VCaP (cell line): ENCODE measurements around the gene CMTM4.
"Not testable (repeated sequence)": the region's sequence is repeated elsewhere in the genome, so short reads cannot be mapped to it uniquely, and the experiment has no call there.

ENCODE experiments used
- H3K27ac ChIP-seq: fragments of 450-650 bp; 2 replicates; pipeline ENCODE4 v1.5.1; 2017
- TF ChIP-seq, protein P1 (sequence below): fragments of 450-650 bp; conservative IDR thresholded peaks from 2 replicates; pipeline ENCODE4 v1.5.1; 2017; ENCODE audit warnings: mild to moderate bottlenecking, moderate library complexity

The CMTM4 gene

DNA sequence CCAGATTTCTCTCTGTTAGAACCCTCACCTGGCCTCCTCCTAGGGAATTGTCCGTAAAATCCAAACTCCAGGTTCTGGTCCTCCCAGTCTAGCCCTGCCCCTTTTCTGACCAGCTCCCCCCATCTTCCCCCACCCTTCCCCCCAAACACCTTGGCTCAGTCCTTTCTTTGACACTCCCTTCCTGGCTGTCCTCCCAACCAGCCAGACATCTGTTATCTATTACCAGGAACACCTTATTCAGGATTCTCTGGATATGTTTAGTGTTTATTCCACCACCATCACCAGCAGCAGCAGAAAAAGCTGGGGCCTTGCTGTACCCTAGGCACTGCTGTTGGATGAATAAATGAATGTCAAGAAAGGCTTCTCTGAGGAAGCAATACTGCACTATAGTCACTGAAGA is 96.1 kb downstream of the CMTM4 start:
- no peak overlapping the region for H3K27ac ChIP-seq
- TF ChIP-seq, protein P1, sequence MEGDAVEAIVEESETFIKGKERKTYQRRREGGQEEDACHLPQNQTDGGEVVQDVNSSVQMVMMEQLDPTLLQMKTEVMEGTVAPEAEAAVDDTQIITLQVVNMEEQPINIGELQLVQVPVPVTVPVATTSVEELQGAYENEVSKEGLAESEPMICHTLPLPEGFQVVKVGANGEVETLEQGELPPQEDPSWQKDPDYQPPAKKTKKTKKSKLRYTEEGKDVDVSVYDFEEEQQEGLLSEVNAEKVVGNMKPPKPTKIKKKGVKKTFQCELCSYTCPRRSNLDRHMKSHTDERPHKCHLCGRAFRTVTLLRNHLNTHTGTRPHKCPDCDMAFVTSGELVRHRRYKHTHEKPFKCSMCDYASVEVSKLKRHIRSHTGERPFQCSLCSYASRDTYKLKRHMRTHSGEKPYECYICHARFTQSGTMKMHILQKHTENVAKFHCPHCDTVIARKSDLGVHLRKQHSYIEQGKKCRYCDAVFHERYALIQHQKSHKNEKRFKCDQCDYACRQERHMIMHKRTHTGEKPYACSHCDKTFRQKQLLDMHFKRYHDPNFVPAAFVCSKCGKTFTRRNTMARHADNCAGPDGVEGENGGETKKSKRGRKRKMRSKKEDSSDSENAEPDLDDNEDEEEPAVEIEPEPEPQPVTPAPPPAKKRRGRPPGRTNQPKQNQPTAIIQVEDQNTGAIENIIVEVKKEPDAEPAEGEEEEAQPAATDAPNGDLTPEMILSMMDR, result no peak

DNA sequence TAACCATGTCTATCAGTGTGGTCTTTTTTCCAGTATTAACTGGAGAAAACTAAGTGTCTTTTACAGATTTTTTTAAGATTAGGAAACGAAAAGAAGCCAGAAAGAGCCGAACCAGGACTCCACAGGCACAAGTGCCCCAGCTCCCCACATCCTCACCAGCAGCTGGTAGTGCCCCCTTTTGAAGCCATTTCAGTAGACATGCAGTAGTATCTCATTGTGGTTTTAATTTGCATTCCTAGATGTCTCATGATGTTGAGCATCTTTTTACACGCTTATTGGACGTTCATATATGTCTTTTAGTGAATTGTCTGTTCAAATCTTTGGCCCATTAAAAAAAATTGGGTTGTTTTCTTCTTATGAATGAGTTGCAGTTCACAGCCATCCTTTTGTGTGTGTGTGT is 96.8 kb downstream of the CMTM4 start:
- no peak overlapping the region for H3K27ac ChIP-seq
- TF ChIP-seq, protein P1, result no peak

DNA sequence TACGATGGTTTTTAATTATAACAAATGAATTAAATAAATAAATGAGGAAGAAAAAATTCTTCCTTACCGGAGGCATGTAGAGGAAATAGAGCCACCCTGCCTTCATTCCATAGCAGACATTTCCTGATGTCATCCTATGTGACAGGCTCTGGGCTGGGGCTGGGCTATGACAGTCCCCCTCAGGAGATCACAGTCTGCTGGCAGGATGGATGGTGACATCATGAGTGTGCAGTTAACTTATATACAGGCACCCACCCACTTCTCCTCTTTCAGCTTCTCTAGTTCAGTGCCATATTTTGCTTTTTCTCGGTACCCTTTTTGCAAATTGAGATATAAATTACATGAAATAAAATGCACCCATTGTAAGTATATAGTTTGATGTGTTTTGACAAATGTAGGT is 98.4 kb downstream of the CMTM4 start:
- TF ChIP-seq, protein P1, result no peak
- H3K27ac ChIP-seq, result no peak overlapping the region

DNA sequence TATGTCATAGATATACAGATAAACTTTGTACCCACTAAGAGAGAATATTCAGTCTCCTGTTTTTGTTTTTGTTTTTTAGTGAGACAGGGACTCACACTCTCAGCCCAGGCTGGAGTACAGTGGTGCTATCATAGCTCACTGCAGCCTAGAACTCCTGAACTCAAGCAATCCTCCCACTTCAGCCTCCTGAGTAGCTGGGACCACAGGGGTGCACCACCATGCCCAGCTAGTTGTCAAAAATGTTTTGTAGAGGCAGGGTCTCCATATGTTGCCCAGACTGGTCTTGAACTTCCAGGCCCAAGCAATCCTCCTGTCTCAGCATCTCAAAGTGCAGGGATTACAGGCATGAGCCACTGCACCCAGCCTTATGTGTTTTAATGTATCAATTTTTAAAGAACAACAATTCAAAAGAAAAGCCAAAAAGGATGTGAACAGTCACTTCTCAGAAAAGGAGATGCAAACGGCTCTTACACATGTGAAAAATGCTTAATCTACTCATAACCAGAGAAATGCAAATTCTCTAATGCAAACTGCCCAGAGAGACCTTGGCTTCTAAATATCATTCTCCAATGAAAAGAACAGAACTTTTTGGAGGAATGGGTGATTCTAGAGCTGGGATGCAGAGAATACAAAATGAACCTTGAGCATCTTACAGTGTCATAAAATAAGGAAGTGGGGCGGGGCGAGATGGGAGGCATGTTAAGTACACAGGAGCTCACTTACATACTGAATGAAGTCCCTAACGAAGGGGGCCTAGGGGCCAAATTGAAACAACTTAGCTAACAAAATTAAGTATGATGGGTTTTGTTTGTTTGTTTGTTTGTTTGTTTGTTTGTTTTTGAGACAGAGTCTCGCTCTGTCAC is 99.3 kb downstream of the CMTM4 start:
- no peak overlapping the region for H3K27ac ChIP-seq
- TF ChIP-seq, protein P1, result no peak

DNA sequence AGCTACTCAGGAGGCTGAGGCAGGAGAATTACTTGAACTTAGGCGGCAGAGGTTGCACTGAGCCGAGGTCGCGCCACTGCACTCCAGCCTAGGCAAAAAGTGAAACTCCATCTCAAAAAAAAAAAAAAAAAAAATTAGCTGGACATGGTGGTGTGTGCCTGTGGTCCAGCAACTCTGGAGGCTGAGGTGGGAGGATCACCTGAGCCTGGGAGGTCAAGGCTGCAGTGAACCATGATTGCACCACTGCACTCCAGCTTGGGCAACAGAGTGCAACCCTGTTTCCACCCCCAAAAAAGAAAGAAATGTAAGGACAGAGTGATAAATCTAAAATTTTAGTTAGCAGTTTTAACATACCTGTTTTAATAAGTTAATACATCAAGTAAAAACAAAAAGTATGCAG is 100.0 kb downstream of the CMTM4 start:
- H3K27ac ChIP-seq, result not testable (repeated sequence)

DNA sequence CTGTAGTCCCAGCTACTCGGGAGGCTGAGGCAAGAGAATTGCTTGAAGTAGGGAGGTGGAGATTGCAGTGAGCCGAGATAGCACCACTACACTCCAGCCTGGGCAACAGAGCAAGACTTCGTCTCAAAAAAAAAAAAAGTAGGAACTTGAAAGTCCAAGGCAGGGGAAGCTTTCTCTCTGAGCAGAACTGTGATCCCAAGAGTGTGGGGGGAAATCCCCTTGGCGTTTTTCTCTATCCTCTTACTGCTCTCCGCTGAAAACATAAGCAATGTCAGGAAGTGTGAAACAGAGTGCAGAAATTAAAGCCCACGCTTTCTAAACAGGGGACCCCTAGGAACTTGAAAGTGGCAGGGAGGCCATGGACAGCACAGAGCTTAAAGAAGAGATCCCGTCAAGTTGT is 101.8 kb downstream of the CMTM4 start:
- TF ChIP-seq, protein P1, result no peak

DNA sequence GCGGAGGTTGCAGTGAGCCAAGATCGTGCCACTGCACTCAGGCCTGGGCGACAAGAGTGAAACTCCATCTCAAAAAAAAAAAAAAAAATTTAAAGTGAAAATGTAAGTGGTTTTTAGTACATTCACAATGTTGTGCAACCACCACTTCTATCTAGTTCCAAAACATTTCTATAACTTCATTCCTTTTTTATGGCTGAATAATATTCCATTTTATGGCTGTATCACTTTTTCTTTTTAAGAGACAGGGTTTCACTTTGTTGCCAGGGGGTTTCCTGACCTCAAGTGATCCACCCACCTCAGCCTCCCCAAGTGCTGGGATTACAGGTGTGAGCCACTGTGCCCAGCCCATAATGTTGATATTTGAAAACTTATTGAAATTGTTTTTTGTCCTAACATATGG is 103.7 kb downstream of the CMTM4 start:
- TF ChIP-seq, protein P1, result no peak
- no peak overlapping the region for H3K27ac ChIP-seq

More for the DNA sequence above, 101.8 kb downstream of the CMTM4 start:
- H3K27ac ChIP-seq, result no peak overlapping the region

DNA sequence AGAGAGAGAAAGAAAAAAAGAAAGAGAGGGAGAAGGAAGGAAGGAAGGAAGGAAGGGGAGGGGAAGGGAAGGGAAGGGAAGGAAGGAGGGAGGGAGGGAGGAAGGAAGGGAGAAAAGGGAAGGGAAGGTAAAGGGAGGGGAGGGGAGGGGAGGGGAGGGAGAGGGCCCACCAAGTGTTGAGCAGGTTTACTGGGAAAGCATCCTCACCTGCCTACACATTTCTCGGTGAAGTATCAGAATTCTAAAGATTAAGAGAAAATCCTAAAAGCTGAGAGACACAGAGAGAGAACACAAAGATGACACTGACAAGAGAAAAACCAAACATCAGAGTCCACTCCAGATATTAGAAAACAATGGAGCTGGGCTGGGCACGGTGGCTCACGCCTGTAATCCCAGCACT is 104.3 kb downstream of the CMTM4 start:
- H3K27ac ChIP-seq, result no peak overlapping the region
- TF ChIP-seq, protein P1, result no peak
